Activated effector memory CD4-positive, alpha-beta T cell treated with anti-CD3 and anti-CD28 coated beads, Interleukin-2, amount 50 U/mL, for 16 hours (primary cell): Measurements from ENCODE around the gene SLC35E1.
"Not testable (repeated sequence)": the region's sequence is repeated elsewhere in the genome, so short reads cannot be mapped to it uniquely, and the experiment has no call there.

ENCODE experiments used
- DNase-seq: peaks from one replicate; pipeline ENCODE4 v3.0.0-alpha.2; 2020

SLC35E1 gene

GRCh38 chr19:16520986-16521624, 51.1 kb downstream of the SLC35E1 start:
- DNase-seq = no peak

GRCh38 chr19:16520074-16520973, 51.9 kb downstream of the SLC35E1 start:
- no peak for DNase-seq

- no peak for DNase-seq
These were observed 53.0 kb downstream of the SLC35E1 start for GRCh38 chr19:16519230-16519687.

GRCh38 chr19:16518483-16519229, 53.6 kb downstream of the SLC35E1 start:
- no peak for DNase-seq

GRCh38 chr19:16518061-16518460, 54.2 kb downstream of the SLC35E1 start:
- DNase-seq = no peak

- DNase-seq = no peak
These were observed 55.1 kb downstream of the SLC35E1 start for GRCh38 chr19:16516923-16517610.

- DNase-seq = no peak
These were observed 55.8 kb downstream of the SLC35E1 start for GRCh38 chr19:16516381-16516780.

- no peak for DNase-seq
These were observed 57.7 kb downstream of the SLC35E1 start for GRCh38 chr19:16514383-16515019.

GRCh38 chr19:16512611-16513010, 59.6 kb downstream of the SLC35E1 start:
- DNase-seq = not testable (repeated sequence)

GRCh38 chr19:16509141-16510061, 62.8 kb downstream of the SLC35E1 start:
- DNase-seq = no peak

GRCh38 chr19:16508546-16508945, 63.7 kb downstream of the SLC35E1 start:
- no peak for DNase-seq

- no peak for DNase-seq
These were observed 65.3 kb downstream of the SLC35E1 start for GRCh38 chr19:16506961-16507360.

- not testable (repeated sequence) for DNase-seq
These were observed 66.1 kb downstream of the SLC35E1 start for GRCh38 chr19:16506161-16506560.

- DNase-seq = no peak
These were observed 67.9 kb downstream of the SLC35E1 start for GRCh38 chr19:16504271-16504670.
